ENCODE data around the gene SNX13.

Gene SNX13

GRCh38 chr7:17985473-17986239 is 45.4 kb upstream of the SNX13 start:
- DNase-seq (ENCODE audit: low spot score), result no peak
- in situ Hi-C loops (cut with MboI; ENCODE audit: low pct_unique_long_range_greater_than_20kb, low sequenced_read_pairs, unreplicated experiment), result loop anchor here (10.0 kb wide), 1 partner anchor 211 kb away; no protein-coding TSS in a partner anchor
- no peak for TF ChIP-seq CTCF (IDR thresholded peaks at IDR 0.05; ENCODE audit: extremely low read depth, insufficient read depth, missing control alignments)

- in situ Hi-C loops (cut with MboI; ENCODE audit: low pct_unique_long_range_greater_than_20kb, low sequenced_read_pairs, unreplicated experiment), result loop anchor here (10.0 kb wide), 1 partner anchor 209 kb away; no protein-coding TSS in a partner anchor
- no peak for TF ChIP-seq CTCF (IDR thresholded peaks at IDR 0.05; ENCODE audit: extremely low read depth, insufficient read depth, missing control alignments)
- DNase-seq (ENCODE audit: low spot score), result no peak
Measured at GRCh38 chr7:17984288-17984687, 44.0 kb upstream of the SNX13 start.

- no peak for TF ChIP-seq CTCF (IDR thresholded peaks at IDR 0.05; ENCODE audit: extremely low read depth, insufficient read depth, missing control alignments)
- DNase-seq (ENCODE audit: low spot score), result no peak
- in situ Hi-C loops (cut with MboI; ENCODE audit: low pct_unique_long_range_greater_than_20kb, low sequenced_read_pairs, unreplicated experiment), result loop anchor here (10.0 kb wide), 1 partner anchor 209 kb away; no protein-coding TSS in a partner anchor
Measured at GRCh38 chr7:17983221-17984062, 43.1 kb upstream of the SNX13 start.

GRCh38 chr7:17976952-17977351 is 36.7 kb upstream of the SNX13 start:
- in situ Hi-C loops (cut with MboI; ENCODE audit: low pct_unique_long_range_greater_than_20kb, low sequenced_read_pairs, unreplicated experiment), result no loop called here

GRCh38 chr7:17971411-17971810 is 31.1 kb upstream of the SNX13 start:
- in situ Hi-C loops (cut with MboI; ENCODE audit: low pct_unique_long_range_greater_than_20kb, low sequenced_read_pairs, unreplicated experiment), result no loop called here
- no peak for TF ChIP-seq CTCF (IDR thresholded peaks at IDR 0.05; ENCODE audit: extremely low read depth, insufficient read depth, missing control alignments)
- no peak for DNase-seq (ENCODE audit: low spot score)

More at GRCh38 chr7:17976952-17977351, 36.7 kb upstream of the SNX13 start:
- no peak for DNase-seq (ENCODE audit: low spot score)
- no peak for TF ChIP-seq CTCF (IDR thresholded peaks at IDR 0.05; ENCODE audit: extremely low read depth, insufficient read depth, missing control alignments)

GRCh38 chr7:17968791-17969715 is 28.8 kb upstream of the SNX13 start:
- no peak for TF ChIP-seq CTCF (IDR thresholded peaks at IDR 0.05; ENCODE audit: extremely low read depth, insufficient read depth, missing control alignments)
- in situ Hi-C loops (cut with MboI; ENCODE audit: low pct_unique_long_range_greater_than_20kb, low sequenced_read_pairs, unreplicated experiment), result no loop called here
- DNase-seq (ENCODE audit: low spot score), result no peak

Data from GM13977 (cell line).